AG04450 (cell line): ENCODE measurements around the gene CACNA1D. TPM values are rescaled to one million over a fixed set of nuclear protein-coding genes. Genes with fewer than 3 reads are reported as not detected.

Experiments used
- CTCF ChIA-PET: fragments of 300-600, 350-600 bp; formaldehyde crosslinking; extraction: SDS; loops from one replicate; lab custom pipeline; 2022; ENCODE audit warnings: antibody characterized with exemption, inconsistent platforms; lab: Charles Lee
- POLR2A ChIA-PET: fragments of 350-600 bp; formaldehyde crosslinking; extraction: SDS; loops from one replicate; lab custom pipeline; 2021; ENCODE audit warnings: antibody characterized with exemption, inconsistent platforms; lab: Yijun Ruan, JAX
- DNase-seq: peaks from one replicate; pipeline ENCODE4 v3.0.0-alpha.2; 2011; ENCODE audit warnings: low read depth, low spot score
- H3K27ac ChIP-seq: one replicate; pipeline ENCODE4 v1.5.1; 2012; ENCODE audit warnings: low read depth, low read length, control low read depth
- H3K27me3 ChIP-seq: one replicate; pipeline ENCODE4 v1.6.0; 2012; ENCODE audit warnings: low read length; ENCODE audit not compliant: control insufficient read depth, insufficient read depth
- H3K4me3 ChIP-seq: 2 replicates; pipeline ENCODE4 v1.5.1; 2011; ENCODE audit warnings: mild to moderate bottlenecking, low read depth, low read length, control low read depth
- H3K9me3 ChIP-seq: 2 replicates; pipeline ENCODE4 v1.5.1; 2012; ENCODE audit warnings: low read length; ENCODE audit not compliant: control insufficient read depth, insufficient read depth
- polyA plus RNA-seq: library from polyadenylated mRNA; depleted of rRNA; stranded (reverse); fragments of >200 nt; gene quantifications from 2 replicates; pipeline ENCODE4 v1.2.3, GENCODE V29; 2011
- TF ChIP-seq, protein P1 (sequence below): IDR thresholded peaks from 2 replicates; pipeline ENCODE4 v1.5.1; 2011; ENCODE audit warnings: low read depth, low read length, control low read depth, inconsistent platforms

CACNA1D gene
- polyA plus RNA-seq, 1 experiment, result 0.07 TPM

GRCh38 chr3:53740956-53741355 is 246.5 kb downstream of the CACNA1D start:
- ChIA-PET POLR2A (no interaction called here), CTCF (interaction anchor here (0.8 kb wide), 1 partner anchor 198 kb away, joined by 4 read pairs; no protein-coding TSS in a partner anchor)
- no peak for DNase-seq
- peaks cover 8% of the 10 kb centered on the region for H3K27me3 ChIP-seq
- H3K9me3 ChIP-seq, result no peaks in the 10 kb centered on the region
- TF ChIP-seq, protein P1, sequence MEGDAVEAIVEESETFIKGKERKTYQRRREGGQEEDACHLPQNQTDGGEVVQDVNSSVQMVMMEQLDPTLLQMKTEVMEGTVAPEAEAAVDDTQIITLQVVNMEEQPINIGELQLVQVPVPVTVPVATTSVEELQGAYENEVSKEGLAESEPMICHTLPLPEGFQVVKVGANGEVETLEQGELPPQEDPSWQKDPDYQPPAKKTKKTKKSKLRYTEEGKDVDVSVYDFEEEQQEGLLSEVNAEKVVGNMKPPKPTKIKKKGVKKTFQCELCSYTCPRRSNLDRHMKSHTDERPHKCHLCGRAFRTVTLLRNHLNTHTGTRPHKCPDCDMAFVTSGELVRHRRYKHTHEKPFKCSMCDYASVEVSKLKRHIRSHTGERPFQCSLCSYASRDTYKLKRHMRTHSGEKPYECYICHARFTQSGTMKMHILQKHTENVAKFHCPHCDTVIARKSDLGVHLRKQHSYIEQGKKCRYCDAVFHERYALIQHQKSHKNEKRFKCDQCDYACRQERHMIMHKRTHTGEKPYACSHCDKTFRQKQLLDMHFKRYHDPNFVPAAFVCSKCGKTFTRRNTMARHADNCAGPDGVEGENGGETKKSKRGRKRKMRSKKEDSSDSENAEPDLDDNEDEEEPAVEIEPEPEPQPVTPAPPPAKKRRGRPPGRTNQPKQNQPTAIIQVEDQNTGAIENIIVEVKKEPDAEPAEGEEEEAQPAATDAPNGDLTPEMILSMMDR, result no peak
- H3K4me3 ChIP-seq, result no peak overlapping the region
- H3K27ac ChIP-seq, result no peak overlapping the region

GRCh38 chr3:53744351-53744750 is 249.9 kb downstream of the CACNA1D start:
- ChIA-PET POLR2A (no interaction called here), CTCF (no interaction called here)
- no peaks in the 10 kb centered on the region for H3K9me3 ChIP-seq
- DNase-seq, result no peak
- H3K27ac ChIP-seq, result no peak overlapping the region
- H3K4me3 ChIP-seq, result no peak overlapping the region
- peaks cover 8% of the 10 kb centered on the region for H3K27me3 ChIP-seq
- TF ChIP-seq, protein P1, result no peak

- ChIA-PET CTCF (no interaction called here), POLR2A (no interaction called here)
- no peaks in the 10 kb centered on the region for H3K9me3 ChIP-seq
- TF ChIP-seq, protein P1, result no peak
- no peak for DNase-seq
- H3K27me3 ChIP-seq, result no peaks in the 10 kb centered on the region
- H3K27ac ChIP-seq, result no peak overlapping the region
- H3K4me3 ChIP-seq, result no peak overlapping the region
These were observed 253.1 kb downstream of the CACNA1D start for GRCh38 chr3:53747559-53747958.

DNA sequence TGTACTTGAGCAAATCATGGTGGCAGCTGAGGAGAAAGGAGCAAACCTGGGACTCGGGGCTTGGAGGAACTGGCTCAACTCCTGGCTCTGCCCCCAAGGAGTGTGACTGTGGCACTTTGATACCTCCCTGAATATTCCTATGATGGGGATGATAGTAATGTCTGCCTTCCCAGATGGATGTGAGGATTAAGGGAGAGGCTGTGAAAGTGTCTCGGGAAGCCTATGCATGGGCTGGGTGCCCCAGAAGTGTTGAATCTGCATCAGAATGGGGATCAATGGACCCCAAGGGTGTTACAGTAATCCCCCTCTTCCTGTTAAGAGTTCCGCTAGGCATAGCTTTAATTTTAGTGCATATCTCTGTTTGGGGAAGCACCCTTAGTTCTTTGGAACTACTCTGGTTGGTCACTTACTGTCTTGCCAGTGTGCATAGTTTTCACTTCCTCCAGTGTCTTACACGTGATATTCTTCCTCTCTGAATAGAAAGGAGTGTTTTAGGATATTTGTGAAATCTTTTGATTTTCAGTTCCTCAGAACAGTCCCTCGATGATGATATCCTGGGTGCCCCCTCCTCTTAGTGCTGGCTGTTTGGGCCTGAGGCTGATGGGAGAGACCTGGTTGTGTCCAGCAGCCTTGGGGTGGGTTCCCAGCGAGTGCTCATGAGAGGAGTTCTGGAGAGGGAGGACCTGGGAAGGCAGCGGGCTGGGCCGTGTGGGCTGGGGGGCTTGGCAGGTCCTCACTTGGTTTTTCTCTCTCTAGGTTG is 254.3 kb downstream of the CACNA1D start:
- Histone ChIP-seq H3K9me3 (no peaks in the 10 kb centered on the region), H3K27ac (no peak overlapping the region), H3K27me3 (no peaks in the 10 kb centered on the region), H3K4me3 (no peak overlapping the region)
- DNase-seq, result no peak
- TF ChIP-seq, protein P1, result no peak
- POLR2A ChIA-PET, result no interaction called here
- CTCF ChIA-PET, result no interaction called here

DNA sequence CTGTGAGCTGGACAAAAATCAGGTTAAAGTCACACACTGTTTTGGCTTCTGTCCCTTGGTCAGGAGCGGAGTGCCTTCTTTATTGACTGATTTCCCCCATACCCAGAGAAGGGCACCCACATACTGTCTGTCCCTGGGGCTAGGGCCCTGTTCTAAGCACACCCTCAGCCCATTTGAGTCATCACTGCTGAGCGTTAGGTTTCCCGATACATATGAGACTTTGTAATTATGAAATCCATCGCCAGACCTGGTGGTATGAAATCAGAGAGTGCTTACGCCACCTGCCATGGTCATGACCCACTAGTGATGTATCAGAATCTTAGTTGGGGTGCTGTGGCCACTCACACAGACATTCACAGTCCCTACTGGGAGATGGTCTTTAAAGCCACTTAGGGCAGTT is 255.0 kb downstream of the CACNA1D start:
- no peaks in the 10 kb centered on the region for H3K27me3 ChIP-seq
- TF ChIP-seq, protein P1, result no peak
- no peak for DNase-seq
- ChIA-PET POLR2A (no interaction called here), CTCF (no interaction called here)
- no peak overlapping the region for H3K4me3 ChIP-seq
- no peak overlapping the region for H3K27ac ChIP-seq
- H3K9me3 ChIP-seq, result no peaks in the 10 kb centered on the region
